Left lobe of liver (tissue), 2 donors: ENCODE measurements around the gene TAS2R16. TPM values are rescaled to one million over a fixed set of nuclear protein-coding genes. Genes with fewer than 3 reads are reported as not detected.
"Not testable (repeated sequence)": the region's sequence is repeated elsewhere in the genome, so short reads cannot be mapped to it uniquely, and the experiment has no call there.

Experiments
- ATAC-seq: fragments of 200-7000 bp; cut with Tn5 transposase; one replicate; pipeline ENCODE4 v1.9.1; 2020; ENCODE audit warnings: mild to moderate bottlenecking, moderate library complexity
- DNase-seq: peaks from one replicate; pipeline ENCODE4 v3.0.0-alpha.2; 2020; ENCODE audit warnings: low spot score
- total RNA-seq: library from RNA; stranded (reverse); gene quantifications from one replicate; pipeline ENCODE4 v1.2.1, GENCODE V29; 2021
- donor health status: DM: no; HTN: no; CAD: no; lungs with moderate emphysema.
- donor health status: DM: no; HTN: yes; CAD: no.

TAS2R16 gene
- total RNA-seq, 1 donor from 2014 or later = not detected

GRCh38 chr7:122974229-122974628 lies 21.3 kb downstream of the TAS2R16 start:
- ATAC-seq (no peak), DNase-seq (no peak)

DNA sequence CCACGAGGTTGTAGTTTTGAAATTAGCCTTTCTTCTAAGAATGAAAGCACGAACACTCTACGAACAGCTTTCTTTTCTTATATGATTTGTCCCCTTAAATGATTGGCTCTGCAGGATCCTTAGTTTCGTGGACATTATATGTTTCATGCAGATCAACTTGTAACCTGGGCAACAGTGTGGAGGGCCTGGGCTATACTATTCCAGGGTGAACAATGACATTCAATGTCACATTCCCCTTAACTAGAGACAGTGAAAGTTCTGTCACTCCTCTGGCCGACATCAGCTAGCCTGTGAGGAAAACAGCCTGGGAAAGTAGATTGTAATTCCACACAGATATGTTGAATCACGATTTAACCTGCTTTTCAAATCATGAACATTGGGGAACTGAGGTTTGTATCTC lies 23.4 kb downstream of the TAS2R16 start:
- ATAC-seq (no peak), DNase-seq (no peak)

- ATAC-seq = no peak
- DNase-seq = no peak
These were observed 24.5 kb downstream of the TAS2R16 start for GRCh38 chr7:122970740-122971725.

GRCh38 chr7:122968389-122968788 lies 27.1 kb downstream of the TAS2R16 start:
- ATAC-seq (no peak), DNase-seq (no peak)

- DNase-seq (no peak), ATAC-seq (no peak)
These were observed 30.2 kb downstream of the TAS2R16 start for GRCh38 chr7:122965306-122965705.

GRCh38 chr7:122953678-122954077 lies 41.8 kb downstream of the TAS2R16 start:
- not testable (repeated sequence) for DNase-seq

DNA sequence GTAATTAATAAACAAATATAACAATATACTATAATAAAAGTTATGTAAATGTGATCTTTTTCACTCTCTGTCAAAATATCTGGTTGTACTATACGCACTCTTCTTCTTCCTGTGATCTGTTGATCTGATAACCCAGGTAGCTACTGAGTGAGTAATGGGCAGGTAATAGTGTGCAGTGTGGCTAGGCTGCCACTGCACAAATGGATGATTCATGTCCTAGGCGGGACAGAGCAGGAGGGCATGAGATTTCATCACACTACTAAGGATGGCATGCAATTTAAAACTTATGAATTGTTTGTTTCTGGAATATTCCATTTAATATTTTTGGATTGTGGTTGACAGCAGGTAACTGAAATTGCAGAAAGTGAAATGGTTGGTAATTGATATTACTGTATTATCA lies 44.5 kb downstream of the TAS2R16 start:
- DNase-seq = no peak
- ATAC-seq = no peak

More at GRCh38 chr7:122953678-122954077, 41.8 kb downstream of the TAS2R16 start:
- ATAC-seq = not testable (repeated sequence)

GRCh38 chr7:122949186-122949585 lies 46.3 kb downstream of the TAS2R16 start:
- no peak for DNase-seq

More at GRCh38 chr7:122949186-122949585, 46.3 kb downstream of the TAS2R16 start:
- no peak for ATAC-seq

Other genes with a start within 250 kb of the TAS2R16 start
- 13.2 TPM for gene CADPS2, start 109.2 kb downstream of the TAS2R16 start, total RNA-seq
- 0.13 TPM for gene SLC13A1, start 204.3 kb upstream of the TAS2R16 start, total RNA-seq